PC-3 (cell line): Measurements from ENCODE around the gene PNLIP.

Source experiments
- CTCF ChIP-seq: fragments of 300-600 bp; sonication (generic); conservative IDR thresholded peaks from 2 replicates; pipeline ENCODE4 v1.5.1; 2017; ENCODE audit warnings: antibody characterized with exemption, low read depth, mild to moderate bottlenecking, low read length
- EZH2phosphoT487 ChIP-seq: fragments of 300-600 bp; sonication (generic); IDR thresholded peaks from 2 replicates; pipeline ENCODE4 v1.6.1; 2018; ENCODE audit warnings: mild to moderate bottlenecking, antibody characterized with exemption, low read length, borderline replicate concordance

GRCh38 chr10:116566932-116567331 lies 21.2 kb downstream of the PNLIP start:
- TF ChIP-seq CTCF (no peak), EZH2phosphoT487 (no peak)
